Measurements from ENCODE around the gene PTOV1.

PTOV1 gene

GRCh38 chr19:49862391-49863253 lies 11.7 kb downstream of the PTOV1 start:
- H3K4me3 ChIP-seq (ENCODE audit: low read depth in 1 of 2, low read length in 2 of 2): no peak overlapping the region
- H3K4me1 ChIP-seq (ENCODE audit: insufficient read depth, low read length): peaks cover 21% of the 10 kb centered on the region
- no peak overlapping the region for H3K27ac ChIP-seq (ENCODE audit: low read depth, low read length)
- peaks cover 22% of the 10 kb centered on the region for H3K36me3 ChIP-seq (ENCODE audit: insufficient read depth, low read length)
- no peak overlapping the region for H3K9ac ChIP-seq (ENCODE audit: low read length)
- no peaks in the 10 kb centered on the region for H3K27me3 ChIP-seq (ENCODE audit: control insufficient read depth in 1 of 2, insufficient read depth in 2 of 2, low read length in 2 of 2)
- H3K9me3 ChIP-seq (ENCODE audit: low read length): no peaks in the 10 kb centered on the region

GRCh38 chr19:49863254-49863934 lies 12.4 kb downstream of the PTOV1 start:
- Histone ChIP-seq H3K36me3 (ENCODE audit: insufficient read depth, low read length) (peaks cover 19% of the 10 kb centered on the region), H3K9ac (ENCODE audit: low read length) (no peak overlapping the region), H3K27me3 (ENCODE audit: control insufficient read depth in 1 of 2, insufficient read depth in 2 of 2, low read length in 2 of 2) (no peaks in the 10 kb centered on the region), H3K4me1 (ENCODE audit: insufficient read depth, low read length) (peaks cover 24% of the 10 kb centered on the region), H3K4me3 (ENCODE audit: low read depth in 1 of 2, low read length in 2 of 2) (no peak overlapping the region), H3K27ac (ENCODE audit: low read depth, low read length) (no peak overlapping the region), H3K9me3 (ENCODE audit: low read length) (no peaks in the 10 kb centered on the region)

- Histone ChIP-seq H3K4me3 (ENCODE audit: low read depth in 1 of 2, low read length in 2 of 2) (no peak overlapping the region), H3K4me1 (ENCODE audit: insufficient read depth, low read length) (peaks cover 30% of the 10 kb centered on the region), H3K9me3 (ENCODE audit: low read length) (no peaks in the 10 kb centered on the region), H3K27me3 (ENCODE audit: control insufficient read depth in 1 of 2, insufficient read depth in 2 of 2, low read length in 2 of 2) (no peaks in the 10 kb centered on the region), H3K9ac (ENCODE audit: low read length) (no peak overlapping the region), H3K27ac (ENCODE audit: low read depth, low read length) (no peak overlapping the region), H3K36me3 (ENCODE audit: insufficient read depth, low read length) (peaks cover 19% of the 10 kb centered on the region)
Observed at GRCh38 chr19:49863935-49864320, 13.0 kb downstream of the PTOV1 start.

GRCh38 chr19:49864890-49865289 lies 13.9 kb downstream of the PTOV1 start:
- Histone ChIP-seq H3K27ac (ENCODE audit: low read depth, low read length) (no peak overlapping the region), H3K36me3 (ENCODE audit: insufficient read depth, low read length) (peaks cover 19% of the 10 kb centered on the region), H3K27me3 (ENCODE audit: control insufficient read depth in 1 of 2, insufficient read depth in 2 of 2, low read length in 2 of 2) (no peaks in the 10 kb centered on the region), H3K9ac (ENCODE audit: low read length) (no peak overlapping the region), H3K4me1 (ENCODE audit: insufficient read depth, low read length) (peaks cover 32% of the 10 kb centered on the region), H3K4me3 (ENCODE audit: low read depth in 1 of 2, low read length in 2 of 2) (no peak overlapping the region), H3K9me3 (ENCODE audit: low read length) (no peaks in the 10 kb centered on the region)

- Histone ChIP-seq H3K27ac (ENCODE audit: low read depth, low read length) (peak within 1 kb of the TSS; percentile 98), H3K4me1 (ENCODE audit: insufficient read depth, low read length) (peaks cover 42% of the 10 kb centered on the region), H3K27me3 (ENCODE audit: control insufficient read depth in 1 of 2, insufficient read depth in 2 of 2, low read length in 2 of 2) (no peaks in the 10 kb centered on the region), H3K9ac (ENCODE audit: low read length) (peak within 1 kb of the TSS; percentile 76), H3K4me3 (ENCODE audit: low read depth in 1 of 2, low read length in 2 of 2) (peak within 1 kb of the TSS; percentile 65 to 91), H3K9me3 (ENCODE audit: low read length) (no peaks in the 10 kb centered on the region), H3K36me3 (ENCODE audit: insufficient read depth, low read length) (peaks cover 31% of the 10 kb centered on the region)
Observed at GRCh38 chr19:49866933-49867782, 16.2 kb downstream of the PTOV1 start, which contains the start of gene PNKP. Gene PNKP (minus strand): TSS chr19:49867576. CDS start chr19:49867204, 372 bp downstream.

- Histone ChIP-seq H3K4me1 (ENCODE audit: insufficient read depth, low read length) (peaks cover 42% of the 10 kb centered on the region), H3K9ac (ENCODE audit: low read length) (peak overlapping the region; percentile 68)
Observed at GRCh38 chr19:49869009-49869483, 18.1 kb downstream of the PTOV1 start.

GRCh38 chr19:49869484-49870308 lies 18.7 kb downstream of the PTOV1 start:
- Histone ChIP-seq H3K4me1 (ENCODE audit: insufficient read depth, low read length) (peaks cover 42% of the 10 kb centered on the region), H3K9me3 (ENCODE audit: low read length) (no peaks in the 10 kb centered on the region), H3K27me3 (ENCODE audit: control insufficient read depth in 1 of 2, insufficient read depth in 2 of 2, low read length in 2 of 2) (no peaks in the 10 kb centered on the region), H3K4me3 (ENCODE audit: low read depth in 1 of 2, low read length in 2 of 2) (peak overlapping the region; percentile 49 to 68), H3K27ac (ENCODE audit: low read depth, low read length) (peak overlapping the region; percentile 92), H3K36me3 (ENCODE audit: insufficient read depth, low read length) (peaks cover 23% of the 10 kb centered on the region), H3K9ac (ENCODE audit: low read length) (peak overlapping the region; percentile 68)

More at GRCh38 chr19:49869009-49869483, 18.1 kb downstream of the PTOV1 start:
- Histone ChIP-seq H3K9me3 (ENCODE audit: low read length) (no peaks in the 10 kb centered on the region), H3K4me3 (ENCODE audit: low read depth in 1 of 2, low read length in 2 of 2) (peak overlapping the region; percentile 25 to 61), H3K36me3 (ENCODE audit: insufficient read depth, low read length) (peaks cover 26% of the 10 kb centered on the region), H3K27me3 (ENCODE audit: control insufficient read depth in 1 of 2, insufficient read depth in 2 of 2, low read length in 2 of 2) (no peaks in the 10 kb centered on the region), H3K27ac (ENCODE audit: low read depth, low read length) (peak overlapping the region; percentile 92)

- Histone ChIP-seq H3K4me1 (ENCODE audit: insufficient read depth, low read length) (peaks cover 38% of the 10 kb centered on the region), H3K27me3 (ENCODE audit: control insufficient read depth in 1 of 2, insufficient read depth in 2 of 2, low read length in 2 of 2) (no peaks in the 10 kb centered on the region), H3K4me3 (ENCODE audit: low read depth in 1 of 2, low read length in 2 of 2) (peak overlapping the region; percentile 49 to 68), H3K27ac (ENCODE audit: low read depth, low read length) (peak overlapping the region; percentile 90), H3K9ac (ENCODE audit: low read length) (peak overlapping the region; percentile 68), H3K9me3 (ENCODE audit: low read length) (no peaks in the 10 kb centered on the region), H3K36me3 (ENCODE audit: insufficient read depth, low read length) (peaks cover 21% of the 10 kb centered on the region)
Observed at GRCh38 chr19:49870309-49870901, 19.4 kb downstream of the PTOV1 start.

- H3K4me3 ChIP-seq (ENCODE audit: low read depth in 1 of 2, low read length in 2 of 2): no peak overlapping the region
- H3K36me3 ChIP-seq (ENCODE audit: insufficient read depth, low read length): peaks cover 21% of the 10 kb centered on the region
- H3K9ac ChIP-seq (ENCODE audit: low read length): no peak overlapping the region
- peaks cover 31% of the 10 kb centered on the region for H3K4me1 ChIP-seq (ENCODE audit: insufficient read depth, low read length)
- H3K27me3 ChIP-seq (ENCODE audit: control insufficient read depth in 1 of 2, insufficient read depth in 2 of 2, low read length in 2 of 2): no peaks in the 10 kb centered on the region
- no peak overlapping the region for H3K27ac ChIP-seq (ENCODE audit: low read depth, low read length)
- H3K9me3 ChIP-seq (ENCODE audit: low read length): no peaks in the 10 kb centered on the region
Observed at GRCh38 chr19:49871349-49871985, 20.5 kb downstream of the PTOV1 start.
